KMS-11 (cell line): ENCODE data around the gene IRF4.
"Not testable (repeated sequence)": the region's sequence is repeated elsewhere in the genome, so short reads cannot be mapped to it uniquely, and the experiment has no call there.

Experiments used
- H2AFZ ChIP-seq: fragments of 200-600 bp; sonication (generic); 2 replicates; pipeline ENCODE4 v1.6.1; 2016; ENCODE audit warnings: antibody characterized with exemption, mixed run types, low read depth
- H3K27ac ChIP-seq: fragments of 200-600 bp; sonication (generic); 2 replicates; pipeline ENCODE4 v1.6.1; 2016; ENCODE audit warnings: mild to moderate bottlenecking, mixed run types
- H3K27me3 ChIP-seq: fragments of 200-600 bp; sonication (generic); 2 replicates; pipeline ENCODE4 v1.6.1; 2017; ENCODE audit warnings: mild to moderate bottlenecking, low read depth, mixed run types, moderate library complexity; ENCODE audit not compliant: insufficient read depth
- H3K36me3 ChIP-seq: fragments of 200-600 bp; sonication (generic); 2 replicates; pipeline ENCODE4 v1.6.1; 2017; ENCODE audit warnings: mild to moderate bottlenecking, mixed run types; ENCODE audit not compliant: insufficient read depth
- H3K4me1 ChIP-seq: fragments of 200-600 bp; sonication (generic); 2 replicates; pipeline ENCODE4 v1.6.1; 2016; ENCODE audit warnings: mild to moderate bottlenecking, low read depth, mixed run types; ENCODE audit not compliant: poor library complexity, severe bottlenecking
- H3K4me2 ChIP-seq: fragments of 200-600 bp; sonication (generic); 2 replicates; pipeline ENCODE4 v1.7.0; 2016; ENCODE audit warnings: mild to moderate bottlenecking, mixed run types
- H3K4me3 ChIP-seq: fragments of 200-600 bp; sonication (generic); IDR thresholded peaks from 2 replicates; pipeline ENCODE4 v1.6.1; 2017; ENCODE audit warnings: low read depth, low read length, mixed read lengths; ENCODE audit not compliant: insufficient read depth
- H3K79me2 ChIP-seq: fragments of 200-600 bp; sonication (generic); 2 replicates; pipeline ENCODE4 v1.6.1; 2016; ENCODE audit warnings: low read depth, mixed run types; ENCODE audit not compliant: insufficient read depth
- H3K9ac ChIP-seq: fragments of 200-600 bp; sonication (generic); 2 replicates; pipeline ENCODE4 v1.6.1; 2016; ENCODE audit warnings: mild to moderate bottlenecking, mixed run types
- H4K20me1 ChIP-seq: fragments of 200-600 bp; sonication (generic); 2 replicates; pipeline ENCODE4 v1.6.1; 2016; ENCODE audit warnings: mild to moderate bottlenecking, mixed run types; ENCODE audit not compliant: insufficient read depth
- CTCF ChIP-seq: fragments of 200-600 bp; sonication (generic); conservative IDR thresholded peaks from 2 replicates; pipeline ENCODE4 v1.6.1; 2017; ENCODE audit warnings: low read depth, mild to moderate bottlenecking, antibody characterized with exemption, low read length, moderate library complexity, mixed read lengths

IRF4 gene

GRCh38 chr6:376827-377640 lies 14.5 kb upstream of the IRF4 start:
- no peaks in the 10 kb centered on the region for H3K36me3 ChIP-seq
- no peaks in the 10 kb centered on the region for H3K79me2 ChIP-seq
- no peaks in the 10 kb centered on the region for H3K27me3 ChIP-seq
- H3K4me2 ChIP-seq: no peak overlapping the region
- no peak overlapping the region for H2AFZ ChIP-seq
- H3K9ac ChIP-seq: no peak overlapping the region
- no peak for TF ChIP-seq CTCF
- H3K27ac ChIP-seq: no peak overlapping the region
- no peaks in the 10 kb centered on the region for H4K20me1 ChIP-seq
- no peak overlapping the region for H3K4me3 ChIP-seq
- peaks cover 5% of the 10 kb centered on the region for H3K4me1 ChIP-seq

- not testable (repeated sequence) for H3K27me3 ChIP-seq, H3K79me2 ChIP-seq, H3K4me1 ChIP-seq, H3K27ac ChIP-seq, H3K36me3 ChIP-seq, H3K4me2 ChIP-seq, H3K4me3 ChIP-seq, H4K20me1 ChIP-seq, H2AFZ ChIP-seq, H3K9ac ChIP-seq
These were observed 13.9 kb upstream of the IRF4 start for GRCh38 chr6:377641-378020.

GRCh38 chr6:378090-378957 lies 13.2 kb upstream of the IRF4 start:
- H3K9ac ChIP-seq: no peak overlapping the region
- H3K79me2 ChIP-seq: no peaks in the 10 kb centered on the region
- H3K27me3 ChIP-seq: no peaks in the 10 kb centered on the region
- H4K20me1 ChIP-seq: no peaks in the 10 kb centered on the region
- H3K4me1 ChIP-seq: peaks cover 5% of the 10 kb centered on the region
- no peak overlapping the region for H2AFZ ChIP-seq
- H3K4me3 ChIP-seq: no peak overlapping the region
- H3K4me2 ChIP-seq: no peak overlapping the region
- H3K27ac ChIP-seq: no peak overlapping the region
- no peaks in the 10 kb centered on the region for H3K36me3 ChIP-seq
- TF ChIP-seq CTCF: no peak

- no peak overlapping the region for H3K4me3 ChIP-seq
These were observed 12.6 kb upstream of the IRF4 start for GRCh38 chr6:378958-379409.

More at GRCh38 chr6:378958-379409, 12.6 kb upstream of the IRF4 start:
- Histone ChIP-seq H3K36me3 (no peaks in the 10 kb centered on the region), H3K79me2 (no peaks in the 10 kb centered on the region), H3K9ac (no peak overlapping the region), H3K4me2 (no peak overlapping the region), H3K27me3 (no peaks in the 10 kb centered on the region), H4K20me1 (no peaks in the 10 kb centered on the region), H3K4me1 (peaks cover 5% of the 10 kb centered on the region), H3K27ac (no peak overlapping the region), H2AFZ (no peak overlapping the region)
- no peak for TF ChIP-seq CTCF
